Measurements from ENCODE around the gene SLC48A1.

SLC48A1 gene

DNA sequence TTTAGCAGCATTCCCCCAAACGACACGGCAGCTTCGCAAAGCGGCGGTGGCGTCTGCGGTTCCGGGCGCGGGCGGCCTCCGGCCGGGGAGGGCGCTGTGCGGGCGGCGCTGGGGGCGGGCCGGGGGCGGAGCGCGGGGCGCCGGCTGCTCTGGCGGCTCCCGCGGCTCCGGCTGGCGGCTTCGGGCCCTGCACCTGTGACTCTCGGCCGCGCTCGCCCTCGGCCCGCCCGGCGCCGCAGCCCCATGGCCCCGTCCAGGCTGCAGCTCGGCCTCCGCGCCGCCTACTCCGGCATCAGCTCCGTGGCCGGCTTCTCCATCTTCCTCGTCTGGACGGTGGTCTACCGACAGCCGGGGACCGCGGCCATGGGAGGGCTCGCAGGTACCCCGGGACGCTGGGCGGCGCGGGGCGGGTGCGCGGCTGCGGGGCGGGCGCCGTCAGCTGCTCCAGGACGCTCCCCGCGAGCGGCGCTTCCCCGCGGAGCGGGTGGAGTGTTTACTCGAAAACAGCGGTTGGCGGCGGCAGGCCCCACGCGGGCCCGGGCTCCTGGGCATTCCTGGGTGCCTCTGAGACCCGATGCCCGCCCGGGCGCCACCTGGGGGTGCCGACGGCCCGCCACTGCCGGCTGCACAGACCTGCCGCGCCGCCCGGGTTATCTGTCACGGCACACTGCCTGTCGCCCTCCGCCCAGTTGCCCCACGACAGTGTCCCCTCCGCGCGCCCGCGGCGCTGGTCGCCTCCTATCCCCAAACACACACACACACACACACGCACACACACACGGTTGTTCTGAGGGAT is at the start of gene SLC48A1:
SLC48A1 (plus strand) TSS at position 177 of the 796 bp plus-strand sequence; CDS start at position 244, 67 bp downstream.
- TF ChIP-seq, protein P1, sequence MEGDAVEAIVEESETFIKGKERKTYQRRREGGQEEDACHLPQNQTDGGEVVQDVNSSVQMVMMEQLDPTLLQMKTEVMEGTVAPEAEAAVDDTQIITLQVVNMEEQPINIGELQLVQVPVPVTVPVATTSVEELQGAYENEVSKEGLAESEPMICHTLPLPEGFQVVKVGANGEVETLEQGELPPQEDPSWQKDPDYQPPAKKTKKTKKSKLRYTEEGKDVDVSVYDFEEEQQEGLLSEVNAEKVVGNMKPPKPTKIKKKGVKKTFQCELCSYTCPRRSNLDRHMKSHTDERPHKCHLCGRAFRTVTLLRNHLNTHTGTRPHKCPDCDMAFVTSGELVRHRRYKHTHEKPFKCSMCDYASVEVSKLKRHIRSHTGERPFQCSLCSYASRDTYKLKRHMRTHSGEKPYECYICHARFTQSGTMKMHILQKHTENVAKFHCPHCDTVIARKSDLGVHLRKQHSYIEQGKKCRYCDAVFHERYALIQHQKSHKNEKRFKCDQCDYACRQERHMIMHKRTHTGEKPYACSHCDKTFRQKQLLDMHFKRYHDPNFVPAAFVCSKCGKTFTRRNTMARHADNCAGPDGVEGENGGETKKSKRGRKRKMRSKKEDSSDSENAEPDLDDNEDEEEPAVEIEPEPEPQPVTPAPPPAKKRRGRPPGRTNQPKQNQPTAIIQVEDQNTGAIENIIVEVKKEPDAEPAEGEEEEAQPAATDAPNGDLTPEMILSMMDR (IDR thresholded peaks at IDR 0.05; ENCODE audit: control insufficient read depth, insufficient read depth, low read depth, low read length, missing control alignments) = peak; percentile 20
- DNase-seq (ENCODE audit: low read depth) = no peak
- peak within 1 kb of the TSS; percentile 71 for H3K4me3 ChIP-seq (ENCODE audit: control insufficient read depth, low read depth, low read length)

- DNase-seq (ENCODE audit: low read depth) = no peak
- TF ChIP-seq, protein P1 (IDR thresholded peaks at IDR 0.05; ENCODE audit: control insufficient read depth, insufficient read depth, low read depth, low read length, missing control alignments) = no peak
- H3K4me3 ChIP-seq (ENCODE audit: control insufficient read depth, low read depth, low read length) = no peak within 1 kb of the TSS
Observed at GRCh38 chr12:47725091-47725772, 47.8 kb upstream of the SLC48A1 start, which contains the start of gene ENDOU. Gene ENDOU (minus strand): TSS chr12:47725490. CDS start chr12:47725413, 77 bp downstream.

DNA sequence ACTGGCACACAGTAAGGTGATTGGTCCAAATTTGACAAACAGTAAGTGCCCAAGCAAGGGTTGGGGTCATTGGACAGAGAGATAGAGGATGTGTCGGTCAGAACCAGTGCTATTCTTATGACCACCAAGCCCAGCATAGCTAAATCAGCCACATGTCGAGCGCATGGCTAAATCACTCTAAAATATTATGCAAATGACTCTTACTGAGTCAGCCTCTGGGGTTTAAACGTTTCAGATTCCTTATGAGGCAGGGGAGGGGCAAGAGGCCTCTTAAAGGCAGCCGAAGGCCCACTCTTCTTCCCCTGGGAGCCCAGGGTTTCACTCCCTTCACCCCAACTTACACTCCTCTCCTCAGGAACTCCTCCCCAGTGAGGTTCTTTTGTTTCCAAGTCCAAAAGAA is 47.1 kb upstream of the SLC48A1 start:
- H3K4me3 ChIP-seq (ENCODE audit: control insufficient read depth, low read depth, low read length) = no peak overlapping the region
- TF ChIP-seq, protein P1 (IDR thresholded peaks at IDR 0.05; ENCODE audit: control insufficient read depth, insufficient read depth, low read depth, low read length, missing control alignments) = no peak
- no peak for DNase-seq (ENCODE audit: low read depth)

GRCh38 chr12:47729233-47729632 is 43.8 kb upstream of the SLC48A1 start:
- DNase-seq (ENCODE audit: low read depth) = no peak
- TF ChIP-seq, protein P1 (IDR thresholded peaks at IDR 0.05; ENCODE audit: control insufficient read depth, insufficient read depth, low read depth, low read length, missing control alignments) = no peak
- H3K4me3 ChIP-seq (ENCODE audit: control insufficient read depth, low read depth, low read length) = no peak overlapping the region

- TF ChIP-seq, protein P1 (IDR thresholded peaks at IDR 0.05; ENCODE audit: control insufficient read depth, insufficient read depth, low read depth, low read length, missing control alignments) = no peak
- DNase-seq (ENCODE audit: low read depth) = no peak
- no peak overlapping the region for H3K4me3 ChIP-seq (ENCODE audit: control insufficient read depth, low read depth, low read length)
Observed at GRCh38 chr12:47730341-47730744, 42.7 kb upstream of the SLC48A1 start.

DNA sequence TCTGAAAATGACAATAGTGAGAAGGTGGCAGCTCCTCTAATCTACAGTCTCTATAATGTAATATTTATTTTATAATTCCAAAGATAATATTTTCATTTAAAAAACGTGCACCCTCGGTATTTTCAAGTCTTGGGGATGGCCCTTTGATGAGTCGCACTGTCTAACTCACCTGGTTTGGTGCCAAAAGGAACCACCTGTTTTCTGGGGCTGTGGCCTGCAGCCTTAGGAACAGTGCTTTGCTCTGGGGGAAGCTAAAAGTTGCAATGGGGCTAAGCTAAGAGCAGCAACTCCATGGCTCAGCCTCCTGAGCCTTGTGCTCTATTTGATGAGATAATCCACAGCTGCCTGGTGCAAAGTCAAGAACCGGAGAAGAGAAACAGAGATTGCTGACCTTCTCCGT is 41.3 kb upstream of the SLC48A1 start:
- TF ChIP-seq, protein P1 (IDR thresholded peaks at IDR 0.05; ENCODE audit: control insufficient read depth, insufficient read depth, low read depth, low read length, missing control alignments) = no peak
- no peak overlapping the region for H3K4me3 ChIP-seq (ENCODE audit: control insufficient read depth, low read depth, low read length)
- DNase-seq (ENCODE audit: low read depth) = no peak
